ENCODE results near the gene KIF5B. TPM values are rescaled to one million over a fixed set of nuclear protein-coding genes. Genes with fewer than 3 reads are reported as not detected.
A peak's percentile ranks its signal among the peaks of the same experiment; 100 is the strongest.

Gene KIF5B
- 99.0 and 102 TPM in 2 replicates for polyA plus RNA-seq (2013)

GRCh38 chr10:32056136-32057035 is at the start of gene KIF5B:
Gene KIF5B (minus strand): TSS chr10:32056425. CDS start chr10:32055973, 452 bp downstream.
- H3K36me3 ChIP-seq (ENCODE audit: control insufficient read depth in 1 of 2, insufficient read depth in 2 of 2, low read length in 2 of 2): no peaks in the 10 kb centered on the region
- H2BK12ac ChIP-seq (ENCODE audit: low read length): peak within 1 kb of the TSS; percentile 61
- peaks cover 14% of the 10 kb centered on the region for H3K79me2 ChIP-seq (ENCODE audit: control insufficient read depth, insufficient read depth, low read length, poor library complexity)
- H3K4ac ChIP-seq (ENCODE audit: low read depth, low read length): peak within 1 kb of the TSS; percentile 100
- H2AK5ac ChIP-seq (ENCODE audit: low read length): peak within 1 kb of the TSS; percentile 97
- no peaks in the 10 kb centered on the region for H3K27me3 ChIP-seq (ENCODE audit: insufficient read depth, low read length)
- H3K9ac ChIP-seq (ENCODE audit: low read length): peak within 1 kb of the TSS; percentile 99
- peak within 1 kb of the TSS; percentile 99 for H2AFZ ChIP-seq (ENCODE audit: insufficient read depth, low read length, poor library complexity)
- peak within 1 kb of the TSS; percentile 96 for H4K12ac ChIP-seq (ENCODE audit: low read depth, low read length)
- H3K4me3 ChIP-seq (ENCODE audit: low read depth, low read length): peak within 1 kb of the TSS; percentile 97
- H4K91ac ChIP-seq (ENCODE audit: low read depth, low read length): peak within 1 kb of the TSS; percentile 98
- peaks cover 2 to 7% of the 10 kb centered on the region in 2 experiments for H3K4me1 ChIP-seq (ENCODE audit: control insufficient read depth in 1 of 2, insufficient read depth in 2 of 2, low read length in 2 of 2)
- peak within 1 kb of the TSS; percentile 100 for H3K14ac ChIP-seq (ENCODE audit: low read length)
- H3K9me3 ChIP-seq (ENCODE audit: insufficient read depth, low read depth, low read length): no peaks in the 10 kb centered on the region
- peak; percentile 84 to 92 for DNase-seq
- H3K4me2 ChIP-seq (ENCODE audit: low read length): peak within 1 kb of the TSS; percentile 76
- H4K8ac ChIP-seq (ENCODE audit: low read depth, low read length): peak within 1 kb of the TSS; percentile 100
- no peak within 1 kb of the TSS for H3K23ac ChIP-seq (ENCODE audit: low read length)
- no CpG with 5 or more reads among the region's 63 CpGs for WGBS (ENCODE audit: extremely low coverage, insufficient coverage, insufficient read length)
- H3K27ac ChIP-seq (ENCODE audit: low read depth, low read length): peak within 1 kb of the TSS; percentile 95
- H3K18ac ChIP-seq (ENCODE audit: low read length): peak within 1 kb of the TSS; percentile 100
- H2BK5ac ChIP-seq (ENCODE audit: low read depth, low read length, poor library complexity): peak within 1 kb of the TSS; percentile 99
- peak within 1 kb of the TSS; percentile 98 for H2BK120ac ChIP-seq (ENCODE audit: insufficient read depth, low read length, poor library complexity)
- H3K79me1 ChIP-seq (ENCODE audit: low read length): peaks cover 11% of the 10 kb centered on the region

GRCh38 chr10:32105782-32106382 is 49.7 kb upstream of the KIF5B start:
- Histone ChIP-seq H3K4me2 (ENCODE audit: low read length) (no peak overlapping the region), H3K4ac (ENCODE audit: low read depth, low read length) (no peak overlapping the region), H4K12ac (ENCODE audit: low read depth, low read length) (no peak overlapping the region), H3K27ac (ENCODE audit: low read depth, low read length) (no peak overlapping the region), H4K91ac (ENCODE audit: low read depth, low read length) (no peak overlapping the region), H3K79me2 (ENCODE audit: control insufficient read depth, insufficient read depth, low read length, poor library complexity) (no peaks in the 10 kb centered on the region), H3K23ac (ENCODE audit: low read length) (no peak overlapping the region), H3K9me3 (ENCODE audit: insufficient read depth, low read depth, low read length) (no peaks in the 10 kb centered on the region), H2BK120ac (ENCODE audit: insufficient read depth, low read length, poor library complexity) (no peak overlapping the region), H3K18ac (ENCODE audit: low read length) (no peak overlapping the region), H3K4me1 (ENCODE audit: control insufficient read depth in 1 of 2, insufficient read depth in 2 of 2, low read length in 2 of 2) (no peaks in the 10 kb centered on the region), H3K27me3 (ENCODE audit: insufficient read depth, low read length) (no peaks in the 10 kb centered on the region), H3K4me3 (ENCODE audit: low read depth, low read length) (no peak overlapping the region), H2AFZ (ENCODE audit: insufficient read depth, low read length, poor library complexity) (no peak overlapping the region), H3K14ac (ENCODE audit: low read length) (no peak overlapping the region), H3K36me3 (ENCODE audit: control insufficient read depth in 1 of 2, insufficient read depth in 2 of 2, low read length in 2 of 2) (no peaks in the 10 kb centered on the region), H2AK5ac (ENCODE audit: low read length) (no peak overlapping the region), H3K9ac (ENCODE audit: low read length) (no peak overlapping the region), H2BK5ac (ENCODE audit: low read depth, low read length, poor library complexity) (no peak overlapping the region), H2BK12ac (ENCODE audit: low read length) (no peak overlapping the region), H3K79me1 (ENCODE audit: low read length) (no peaks in the 10 kb centered on the region), H4K8ac (ENCODE audit: low read depth, low read length) (no peak overlapping the region)
- no CpG with 5 or more reads among the region's 7 CpGs for WGBS (ENCODE audit: extremely low coverage, insufficient coverage, insufficient read length)
- no peak for DNase-seq

- Histone ChIP-seq H3K79me1 (ENCODE audit: low read length) (no peaks in the 10 kb centered on the region), H2BK120ac (ENCODE audit: insufficient read depth, low read length, poor library complexity) (no peak overlapping the region), H3K14ac (ENCODE audit: low read length) (no peak overlapping the region), H3K27ac (ENCODE audit: low read depth, low read length) (no peak overlapping the region), H3K23ac (ENCODE audit: low read length) (no peak overlapping the region), H3K27me3 (ENCODE audit: insufficient read depth, low read length) (no peaks in the 10 kb centered on the region), H3K4ac (ENCODE audit: low read depth, low read length) (no peak overlapping the region), H2BK12ac (ENCODE audit: low read length) (no peak overlapping the region), H3K18ac (ENCODE audit: low read length) (no peak overlapping the region), H2AK5ac (ENCODE audit: low read length) (no peak overlapping the region), H4K8ac (ENCODE audit: low read depth, low read length) (no peak overlapping the region), H3K9ac (ENCODE audit: low read length) (no peak overlapping the region), H3K4me2 (ENCODE audit: low read length) (no peak overlapping the region), H3K36me3 (ENCODE audit: control insufficient read depth in 1 of 2, insufficient read depth in 2 of 2, low read length in 2 of 2) (no peaks in the 10 kb centered on the region), H4K12ac (ENCODE audit: low read depth, low read length) (no peak overlapping the region), H2AFZ (ENCODE audit: insufficient read depth, low read length, poor library complexity) (no peak overlapping the region), H3K79me2 (ENCODE audit: control insufficient read depth, insufficient read depth, low read length, poor library complexity) (no peaks in the 10 kb centered on the region), H3K4me1 (ENCODE audit: control insufficient read depth in 1 of 2, insufficient read depth in 2 of 2, low read length in 2 of 2) (no peaks in the 10 kb centered on the region), H2BK5ac (ENCODE audit: low read depth, low read length, poor library complexity) (no peak overlapping the region), H3K4me3 (ENCODE audit: low read depth, low read length) (no peak overlapping the region), H3K9me3 (ENCODE audit: insufficient read depth, low read depth, low read length) (no peaks in the 10 kb centered on the region), H4K91ac (ENCODE audit: low read depth, low read length) (no peak overlapping the region)
- DNase-seq: no peak
- no CpG with 5 or more reads among the region's 5 CpGs for WGBS (ENCODE audit: extremely low coverage, insufficient coverage, insufficient read length)
Measured at GRCh38 chr10:32104622-32105509, 48.6 kb upstream of the KIF5B start.

GRCh38 chr10:32104181-32104580 is 48.0 kb upstream of the KIF5B start:
- no peak overlapping the region for H3K27ac ChIP-seq (ENCODE audit: low read depth, low read length)
- no peak overlapping the region for H2AFZ ChIP-seq (ENCODE audit: insufficient read depth, low read length, poor library complexity)
- H3K4me2 ChIP-seq (ENCODE audit: low read length): no peak overlapping the region
- H3K36me3 ChIP-seq (ENCODE audit: control insufficient read depth in 1 of 2, insufficient read depth in 2 of 2, low read length in 2 of 2): no peaks in the 10 kb centered on the region
- no peak overlapping the region for H2AK5ac ChIP-seq (ENCODE audit: low read length)
- H3K4me1 ChIP-seq (ENCODE audit: control insufficient read depth in 1 of 2, insufficient read depth in 2 of 2, low read length in 2 of 2): no peaks in the 10 kb centered on the region
- no peak overlapping the region for H2BK120ac ChIP-seq (ENCODE audit: insufficient read depth, low read length, poor library complexity)
- H2BK5ac ChIP-seq (ENCODE audit: low read depth, low read length, poor library complexity): no peak overlapping the region
- no peaks in the 10 kb centered on the region for H3K79me2 ChIP-seq (ENCODE audit: control insufficient read depth, insufficient read depth, low read length, poor library complexity)
- H3K23ac ChIP-seq (ENCODE audit: low read length): no peak overlapping the region
- H2BK12ac ChIP-seq (ENCODE audit: low read length): no peak overlapping the region
- H3K4ac ChIP-seq (ENCODE audit: low read depth, low read length): no peak overlapping the region
- H3K4me3 ChIP-seq (ENCODE audit: low read depth, low read length): no peak overlapping the region
- H4K8ac ChIP-seq (ENCODE audit: low read depth, low read length): no peak overlapping the region
- no peak overlapping the region for H3K18ac ChIP-seq (ENCODE audit: low read length)
- H3K9me3 ChIP-seq (ENCODE audit: insufficient read depth, low read depth, low read length): no peaks in the 10 kb centered on the region
- no peak overlapping the region for H4K12ac ChIP-seq (ENCODE audit: low read depth, low read length)
- H3K79me1 ChIP-seq (ENCODE audit: low read length): no peaks in the 10 kb centered on the region
- no CpG with 5 or more reads among the region's 3 CpGs for WGBS (ENCODE audit: extremely low coverage, insufficient coverage, insufficient read length)
- H4K91ac ChIP-seq (ENCODE audit: low read depth, low read length): no peak overlapping the region
- H3K14ac ChIP-seq (ENCODE audit: low read length): no peak overlapping the region
- H3K9ac ChIP-seq (ENCODE audit: low read length): no peak overlapping the region
- no peak for DNase-seq
- H3K27me3 ChIP-seq (ENCODE audit: insufficient read depth, low read length): no peaks in the 10 kb centered on the region

Measured in trophoblast cell (in vitro differentiated cells and primary cell).